NT2/D1 (cell line): Measurements from ENCODE around the gene PRC1.

ENCODE experiments used
- SUZ12 ChIP-seq: IDR thresholded peaks from 2 replicates; pipeline ENCODE4 v1.6.1; 2011; ENCODE audit not compliant: insufficient read length, insufficient read depth; ENCODE audit errors: extremely low read depth
- YY1 ChIP-seq: IDR thresholded peaks from 2 replicates; pipeline ENCODE4 v1.6.1; 2011; ENCODE audit not compliant: insufficient read length, insufficient read depth
- ZNF274 ChIP-seq: IDR thresholded peaks from 2 replicates; pipeline ENCODE4 v1.6.1; 2011; ENCODE audit warnings: mild to moderate bottlenecking, low read depth, low read length

DNA sequence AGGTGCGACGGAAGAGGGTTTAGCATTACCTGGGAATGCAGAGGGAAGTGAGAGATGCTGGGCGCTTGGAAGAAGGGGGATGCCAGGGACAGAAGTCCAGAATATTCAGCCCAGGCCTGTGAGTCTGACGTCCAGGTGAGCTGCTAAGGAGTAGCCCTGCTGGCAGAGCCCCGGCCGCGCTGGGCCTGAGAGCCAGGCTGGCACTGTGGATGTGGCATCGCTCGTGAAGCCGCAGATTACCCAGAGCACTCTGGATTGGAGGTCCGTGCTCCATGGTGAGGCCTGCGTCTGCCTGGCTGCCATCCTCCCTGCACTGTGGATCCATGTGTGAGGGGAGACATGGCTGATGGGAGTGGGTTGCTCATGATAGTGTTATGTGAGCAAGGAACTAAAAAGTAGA lies 76.8 kb downstream of the PRC1 start:
- TF ChIP-seq YY1 (no peak), ZNF274 (no peak), SUZ12 (no peak)
